ENCODE results near the gene STK39.

STK39 gene

DNA sequence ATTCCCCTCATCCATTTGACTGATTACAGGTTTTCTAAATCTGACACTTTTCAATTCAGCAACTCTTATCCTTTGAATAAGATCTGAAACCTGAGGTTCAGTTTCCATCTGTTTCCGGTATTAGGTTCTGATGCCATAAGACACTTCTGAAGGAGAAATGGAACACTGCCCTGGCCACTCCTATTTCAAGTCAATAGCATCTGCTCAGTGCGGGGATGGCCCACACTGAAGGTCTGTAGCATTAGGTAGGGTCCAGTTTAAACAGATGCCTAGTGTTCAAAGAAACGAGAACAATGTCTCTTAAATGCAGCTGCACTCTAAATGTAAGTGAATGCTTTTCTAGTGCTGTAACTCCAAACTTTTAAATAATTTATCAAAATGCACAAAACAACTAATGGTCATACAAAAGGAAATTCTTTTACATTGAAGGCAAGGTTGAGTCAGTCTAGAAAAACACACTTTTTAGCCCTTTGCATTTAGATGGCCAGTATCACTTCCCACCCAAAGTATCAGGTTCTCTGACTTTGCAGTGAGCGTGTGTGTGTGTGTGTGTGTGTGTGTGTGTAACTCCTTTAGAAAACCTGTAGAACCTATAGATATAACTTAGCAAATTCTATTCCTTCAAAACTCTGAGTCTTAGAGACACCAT lies 78.2 kb downstream of the STK39 start:
- Histone ChIP-seq H3K9ac (ENCODE audit: low read length) (no peak overlapping the region), H3K27me3 (ENCODE audit: control insufficient read depth, insufficient read depth, low read length) (no peaks in the 10 kb centered on the region), H3K4me3 (ENCODE audit: low read length) (no peak overlapping the region), H3K4me1 (ENCODE audit: control insufficient read depth, insufficient read depth, low read length) (no peaks in the 10 kb centered on the region), H3K27ac (ENCODE audit: low read depth, low read length) (no peak overlapping the region), H3K36me3 (ENCODE audit: control insufficient read depth, insufficient read depth, low read length) (no peaks in the 10 kb centered on the region)

DNA sequence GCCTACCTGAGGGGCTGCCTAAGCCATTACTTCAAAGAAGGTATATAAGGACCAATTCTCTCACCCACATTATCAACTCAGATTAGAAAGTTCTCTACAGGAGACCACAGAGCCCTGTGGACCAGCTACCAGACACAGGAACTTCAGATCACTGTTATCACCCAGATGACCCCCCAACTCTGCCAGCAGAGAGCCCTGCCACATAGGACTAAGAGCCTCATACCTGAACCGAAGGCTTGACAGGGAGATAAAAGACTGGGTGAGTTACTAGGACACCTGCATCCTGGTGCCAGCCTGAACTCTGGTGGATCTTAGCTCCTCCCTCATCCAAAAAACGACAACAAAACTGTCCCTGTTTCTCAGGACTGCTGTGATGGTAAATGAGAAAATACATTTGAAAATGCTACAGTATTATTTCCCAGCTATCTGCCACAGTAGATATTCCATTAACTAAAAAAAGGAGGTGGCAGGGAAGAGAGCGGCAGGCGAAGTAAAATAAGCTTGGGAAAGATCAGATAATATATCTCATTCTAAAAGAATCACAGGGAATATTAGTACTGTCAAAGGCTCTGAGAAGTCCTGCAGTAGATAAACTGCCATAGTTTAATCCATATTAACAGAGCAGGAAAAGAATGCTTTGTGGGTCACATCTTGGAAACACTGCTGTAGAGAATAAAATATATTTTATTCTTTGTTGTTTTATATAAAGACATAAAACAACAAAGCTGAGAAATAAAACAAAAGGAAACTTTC lies 79.7 kb downstream of the STK39 start:
- no peak overlapping the region for H3K9ac ChIP-seq (ENCODE audit: low read length)
- no peaks in the 10 kb centered on the region for H3K4me1 ChIP-seq (ENCODE audit: control insufficient read depth, insufficient read depth, low read length)
- no peak overlapping the region for H3K27ac ChIP-seq (ENCODE audit: low read depth, low read length)
- no peak overlapping the region for H3K4me3 ChIP-seq (ENCODE audit: low read length)
- H3K36me3 ChIP-seq (ENCODE audit: control insufficient read depth, insufficient read depth, low read length), result no peaks in the 10 kb centered on the region
- no peaks in the 10 kb centered on the region for H3K27me3 ChIP-seq (ENCODE audit: control insufficient read depth, insufficient read depth, low read length)

DNA sequence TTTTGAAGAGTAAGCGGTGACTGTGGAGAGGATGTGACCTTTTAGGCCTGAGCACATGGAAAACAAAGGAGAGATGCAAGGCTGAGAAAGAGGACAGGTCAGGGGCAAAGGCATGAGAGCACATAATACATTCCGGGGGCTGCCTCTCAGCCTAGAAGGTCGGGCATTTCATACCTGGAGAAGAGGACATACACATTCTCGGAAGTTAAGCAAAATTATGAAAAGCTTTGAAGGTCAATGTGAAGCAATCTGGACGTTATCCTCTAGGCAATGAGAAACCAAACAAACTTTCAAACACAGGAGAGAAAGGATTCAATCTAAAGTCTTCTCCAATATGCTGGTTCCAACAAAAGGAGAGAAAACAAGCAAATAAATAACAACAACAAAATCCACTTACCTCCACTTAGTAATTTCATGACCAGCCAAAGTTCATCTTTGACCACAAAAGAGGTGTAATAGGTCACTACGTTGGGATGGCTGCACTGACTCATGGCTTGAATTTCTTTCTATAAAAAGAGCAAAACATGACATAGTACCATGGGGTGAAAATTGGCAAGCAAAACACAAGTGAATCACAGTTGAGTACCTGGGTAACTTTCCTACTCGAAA lies 80.4 kb downstream of the STK39 start:
- Histone ChIP-seq H3K27ac (ENCODE audit: low read depth, low read length) (no peak overlapping the region), H3K4me3 (ENCODE audit: low read length) (no peak overlapping the region)

DNA sequence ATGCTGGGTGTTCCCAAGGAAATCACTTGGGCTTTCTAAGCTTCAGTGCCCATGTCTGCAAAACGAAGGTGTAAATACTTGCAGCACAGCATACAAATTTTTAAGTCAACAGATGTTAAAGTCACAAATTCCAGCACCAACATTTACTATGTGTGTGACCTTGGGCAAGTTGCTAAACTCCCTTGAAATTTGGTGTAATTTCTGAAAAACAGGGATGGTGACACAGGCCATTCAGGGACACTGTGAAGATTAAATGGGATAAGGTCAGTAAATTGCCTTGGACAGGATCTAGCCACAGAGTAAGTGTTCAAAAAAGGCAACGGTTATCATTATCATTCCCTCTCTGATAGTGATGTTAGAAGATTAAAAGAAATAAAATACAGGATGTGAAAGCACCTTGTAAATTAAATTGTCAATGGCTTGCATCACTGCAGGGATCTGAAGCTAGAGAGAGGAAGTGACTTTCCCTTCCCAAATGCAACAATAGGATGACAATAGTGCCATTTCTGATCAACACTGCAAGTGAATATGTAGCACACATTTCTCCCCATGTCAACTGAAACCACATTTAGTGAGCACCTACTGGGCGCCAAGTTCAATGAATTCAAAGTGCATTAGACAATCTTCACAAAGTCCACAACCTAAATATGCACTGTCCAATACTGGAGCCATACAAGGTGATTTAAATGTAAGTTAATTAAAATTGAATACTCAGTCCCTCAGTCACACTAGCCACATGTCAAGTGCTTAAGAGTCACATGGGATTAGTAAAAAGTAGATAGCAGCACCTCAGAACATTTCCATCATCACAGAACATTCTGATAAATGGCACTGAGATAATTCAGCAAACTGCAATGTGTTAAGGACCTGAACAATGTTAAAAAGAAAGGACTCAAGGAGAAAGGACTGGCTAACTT lies 81.2 kb downstream of the STK39 start:
- H3K36me3 ChIP-seq (ENCODE audit: control insufficient read depth, insufficient read depth, low read length), result no peaks in the 10 kb centered on the region
- no peak overlapping the region for H3K27ac ChIP-seq (ENCODE audit: low read depth, low read length)
- no peak overlapping the region for H3K9ac ChIP-seq (ENCODE audit: low read length)
- H3K4me3 ChIP-seq (ENCODE audit: low read length), result no peak overlapping the region
- no peaks in the 10 kb centered on the region for H3K27me3 ChIP-seq (ENCODE audit: control insufficient read depth, insufficient read depth, low read length)
- H3K4me1 ChIP-seq (ENCODE audit: control insufficient read depth, insufficient read depth, low read length), result no peaks in the 10 kb centered on the region

More for the DNA sequence above, 80.4 kb downstream of the STK39 start:
- no peaks in the 10 kb centered on the region for H3K4me1 ChIP-seq (ENCODE audit: control insufficient read depth, insufficient read depth, low read length)
- no peaks in the 10 kb centered on the region for H3K27me3 ChIP-seq (ENCODE audit: control insufficient read depth, insufficient read depth, low read length)
- no peak overlapping the region for H3K9ac ChIP-seq (ENCODE audit: low read length)
- no peaks in the 10 kb centered on the region for H3K36me3 ChIP-seq (ENCODE audit: control insufficient read depth, insufficient read depth, low read length)

DNA sequence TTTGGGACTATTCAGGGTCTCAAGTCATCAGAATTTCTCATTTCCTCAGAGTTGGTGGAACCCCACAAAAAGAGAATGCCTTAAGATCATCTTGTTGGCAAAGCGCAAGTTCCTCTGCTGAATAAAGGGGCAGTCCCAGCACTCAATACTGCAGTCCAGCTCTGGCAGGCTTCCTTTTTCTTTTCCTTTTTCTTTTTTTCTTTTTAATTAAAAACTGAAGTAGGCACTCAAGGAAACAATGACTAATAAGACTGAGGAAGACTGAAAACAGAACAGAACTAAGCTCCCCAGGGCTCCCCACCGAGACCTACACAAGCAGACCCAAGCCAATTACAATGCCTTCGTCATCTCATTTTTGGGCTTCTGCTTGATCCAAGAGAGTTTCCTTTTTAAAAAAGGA lies 82.0 kb downstream of the STK39 start:
- H3K9ac ChIP-seq (ENCODE audit: low read length), result no peak overlapping the region
- no peak overlapping the region for H3K27ac ChIP-seq (ENCODE audit: low read depth, low read length)
- H3K4me1 ChIP-seq (ENCODE audit: control insufficient read depth, insufficient read depth, low read length), result no peaks in the 10 kb centered on the region
- H3K27me3 ChIP-seq (ENCODE audit: control insufficient read depth, insufficient read depth, low read length), result no peaks in the 10 kb centered on the region
- no peak overlapping the region for H3K4me3 ChIP-seq (ENCODE audit: low read length)
- no peaks in the 10 kb centered on the region for H3K36me3 ChIP-seq (ENCODE audit: control insufficient read depth, insufficient read depth, low read length)

DNA sequence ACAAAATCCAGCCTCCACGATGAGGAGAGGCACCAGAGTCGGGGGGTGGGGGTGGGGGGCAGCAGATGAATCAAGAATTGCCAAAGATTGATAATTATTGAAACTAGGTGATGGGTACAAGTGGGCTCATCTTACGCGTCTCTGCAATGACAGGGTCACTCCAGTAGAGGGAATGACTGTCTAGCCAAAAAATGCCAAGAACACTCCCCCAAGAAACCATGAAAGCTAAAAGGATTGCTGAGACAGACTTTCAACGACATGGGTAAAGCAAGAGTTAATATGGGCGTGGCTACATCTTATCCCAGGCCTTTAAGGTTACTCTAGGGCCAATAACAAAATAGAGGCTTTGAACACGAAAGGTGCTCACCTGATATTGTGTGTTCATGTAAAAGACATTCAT lies 86.5 kb downstream of the STK39 start:
- Histone ChIP-seq H3K4me3 (ENCODE audit: low read length) (no peak overlapping the region), H3K27ac (ENCODE audit: low read depth, low read length) (no peak overlapping the region), H3K4me1 (ENCODE audit: control insufficient read depth, insufficient read depth, low read length) (no peaks in the 10 kb centered on the region), H3K36me3 (ENCODE audit: control insufficient read depth, insufficient read depth, low read length) (no peaks in the 10 kb centered on the region), H3K27me3 (ENCODE audit: control insufficient read depth, insufficient read depth, low read length) (no peaks in the 10 kb centered on the region), H3K9ac (ENCODE audit: low read length) (no peak overlapping the region)

DNA sequence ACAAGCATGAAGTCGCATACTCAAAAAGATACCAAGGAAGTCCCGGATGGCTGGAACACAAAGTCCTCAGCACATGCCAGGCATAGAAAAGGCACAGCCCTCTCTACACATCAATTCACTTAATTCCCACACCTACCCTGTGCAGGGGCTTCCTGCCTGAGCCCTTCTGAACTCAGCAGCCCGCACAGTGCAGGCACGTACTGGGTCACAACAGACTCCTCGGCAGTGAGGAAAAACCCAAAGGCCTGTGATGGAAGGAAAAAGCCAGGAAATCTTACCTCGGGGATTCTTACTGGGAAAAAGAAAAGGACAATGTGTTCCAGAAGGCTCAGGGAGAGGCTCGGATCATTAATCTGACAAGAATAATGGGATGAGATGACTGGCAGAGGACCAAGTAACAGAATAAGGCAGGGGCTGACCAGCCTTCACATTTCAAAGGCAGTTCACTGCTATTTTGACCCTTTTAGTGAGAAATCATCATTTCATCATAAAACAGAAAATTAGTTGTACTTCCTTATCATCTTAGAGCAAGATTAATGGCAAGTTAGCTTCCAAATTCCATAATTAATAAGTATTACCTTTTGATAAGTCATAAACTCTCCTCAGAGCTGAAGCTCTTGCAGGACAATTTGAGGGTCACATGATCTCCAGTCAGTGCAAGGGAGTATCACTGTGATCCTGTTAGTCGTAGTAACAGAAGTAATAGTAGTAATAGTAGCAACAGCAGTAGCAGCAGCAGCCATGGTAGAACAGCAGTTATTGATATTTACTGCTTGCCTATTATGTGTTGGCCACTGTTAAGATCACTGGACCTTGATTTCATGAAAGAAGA lies 87.4 kb downstream of the STK39 start:
- Histone ChIP-seq H3K4me1 (ENCODE audit: control insufficient read depth, insufficient read depth, low read length) (no peaks in the 10 kb centered on the region), H3K27ac (ENCODE audit: low read depth, low read length) (no peak overlapping the region), H3K27me3 (ENCODE audit: control insufficient read depth, insufficient read depth, low read length) (no peaks in the 10 kb centered on the region), H3K36me3 (ENCODE audit: control insufficient read depth, insufficient read depth, low read length) (no peaks in the 10 kb centered on the region), H3K9ac (ENCODE audit: low read length) (no peak overlapping the region), H3K4me3 (ENCODE audit: low read length) (no peak overlapping the region)

DNA sequence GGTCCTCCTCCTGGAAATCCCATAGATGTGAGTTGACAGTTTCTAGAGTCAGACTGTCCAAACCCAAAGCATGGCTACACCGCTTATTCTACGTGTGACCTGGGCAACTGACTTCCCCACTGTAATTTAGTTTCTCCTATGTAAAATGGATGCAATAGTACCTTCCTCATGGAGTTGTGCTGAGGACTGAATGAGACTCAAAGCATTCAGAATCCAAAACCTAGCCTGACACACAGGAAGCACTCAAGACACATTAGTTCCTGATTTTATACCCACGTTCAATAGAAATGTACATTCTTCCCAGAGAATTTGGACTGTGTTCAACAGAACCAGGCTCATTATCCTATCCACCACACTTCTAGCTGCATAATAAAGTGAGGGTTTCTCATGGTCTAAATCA lies 88.8 kb downstream of the STK39 start:
- no peak overlapping the region for H3K27ac ChIP-seq (ENCODE audit: low read depth, low read length)
- H3K27me3 ChIP-seq (ENCODE audit: control insufficient read depth, insufficient read depth, low read length), result no peaks in the 10 kb centered on the region
- no peak overlapping the region for H3K9ac ChIP-seq (ENCODE audit: low read length)
- no peaks in the 10 kb centered on the region for H3K4me1 ChIP-seq (ENCODE audit: control insufficient read depth, insufficient read depth, low read length)
- no peak overlapping the region for H3K4me3 ChIP-seq (ENCODE audit: low read length)
- no peaks in the 10 kb centered on the region for H3K36me3 ChIP-seq (ENCODE audit: control insufficient read depth, insufficient read depth, low read length)

DNA sequence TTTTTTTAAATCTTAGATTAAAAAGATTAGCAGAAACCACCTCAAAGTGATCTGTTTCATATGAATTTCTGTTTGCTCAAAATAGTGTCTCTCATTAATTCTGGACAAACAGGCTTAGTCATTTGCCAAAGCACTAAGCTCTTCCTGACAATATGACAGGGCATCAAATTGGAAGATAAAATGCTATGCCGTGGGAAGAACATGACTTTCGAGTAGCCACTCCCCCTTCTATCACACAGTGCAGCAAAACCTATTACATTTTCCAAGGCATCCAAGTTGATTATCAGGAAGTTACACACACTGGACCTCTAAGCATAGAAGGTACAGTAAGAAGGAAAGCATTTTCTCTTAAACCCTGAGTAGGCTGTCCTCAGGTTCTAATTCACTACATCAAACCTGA lies 89.5 kb downstream of the STK39 start:
- H3K9ac ChIP-seq (ENCODE audit: low read length), result no peak overlapping the region
- H3K36me3 ChIP-seq (ENCODE audit: control insufficient read depth, insufficient read depth, low read length), result no peaks in the 10 kb centered on the region
- no peaks in the 10 kb centered on the region for H3K27me3 ChIP-seq (ENCODE audit: control insufficient read depth, insufficient read depth, low read length)
- H3K4me3 ChIP-seq (ENCODE audit: low read length), result no peak overlapping the region
- no peaks in the 10 kb centered on the region for H3K4me1 ChIP-seq (ENCODE audit: control insufficient read depth, insufficient read depth, low read length)
- no peak overlapping the region for H3K27ac ChIP-seq (ENCODE audit: low read depth, low read length)

DNA sequence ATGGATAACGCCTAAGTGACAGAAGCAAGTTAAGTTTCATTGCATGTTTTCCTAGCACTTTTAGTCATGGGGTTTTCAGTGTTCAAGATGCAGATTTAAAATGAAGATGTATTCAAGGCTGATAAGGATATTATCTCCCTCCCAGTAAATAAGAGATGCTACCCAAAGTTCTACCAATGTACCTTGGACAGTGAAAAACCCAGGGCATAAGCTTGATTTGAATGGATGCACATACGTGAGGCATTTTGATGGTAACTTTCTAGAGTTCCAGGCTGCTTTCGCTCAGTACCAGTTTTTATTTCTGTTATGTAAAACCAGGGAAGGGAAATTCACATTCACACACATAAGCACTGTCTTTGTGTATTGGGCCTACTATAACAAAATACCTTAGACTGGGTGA lies 90.3 kb downstream of the STK39 start:
- no peaks in the 10 kb centered on the region for H3K36me3 ChIP-seq (ENCODE audit: control insufficient read depth, insufficient read depth, low read length)
- H3K4me1 ChIP-seq (ENCODE audit: control insufficient read depth, insufficient read depth, low read length), result no peaks in the 10 kb centered on the region
- H3K9ac ChIP-seq (ENCODE audit: low read length), result no peak overlapping the region
- no peaks in the 10 kb centered on the region for H3K27me3 ChIP-seq (ENCODE audit: control insufficient read depth, insufficient read depth, low read length)
- no peak overlapping the region for H3K27ac ChIP-seq (ENCODE audit: low read depth, low read length)
- no peak overlapping the region for H3K4me3 ChIP-seq (ENCODE audit: low read length)

DNA sequence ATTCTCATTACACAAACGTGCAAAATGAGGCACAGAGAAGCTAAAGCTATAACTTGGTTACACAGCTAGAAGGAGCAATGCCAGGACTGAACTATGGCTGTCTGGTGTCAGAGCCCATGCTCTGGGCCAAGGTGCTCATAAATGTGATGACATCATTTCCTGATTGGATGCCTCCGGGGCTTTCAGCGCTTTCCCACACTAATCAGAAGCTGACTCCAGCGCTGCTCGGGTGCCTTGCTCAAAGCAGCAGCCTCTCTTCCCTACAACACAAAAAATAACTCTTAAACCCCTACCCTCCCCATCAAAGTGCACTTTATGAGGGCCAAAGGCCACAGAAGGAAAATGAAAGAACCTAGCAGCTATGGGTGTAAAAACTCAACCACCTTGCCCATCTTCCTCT lies 90.7 kb downstream of the STK39 start:
- H3K27me3 ChIP-seq (ENCODE audit: control insufficient read depth, insufficient read depth, low read length), result no peaks in the 10 kb centered on the region
- no peaks in the 10 kb centered on the region for H3K4me1 ChIP-seq (ENCODE audit: control insufficient read depth, insufficient read depth, low read length)
- no peak overlapping the region for H3K27ac ChIP-seq (ENCODE audit: low read depth, low read length)
- no peak overlapping the region for H3K4me3 ChIP-seq (ENCODE audit: low read length)
- no peak overlapping the region for H3K9ac ChIP-seq (ENCODE audit: low read length)
- H3K36me3 ChIP-seq (ENCODE audit: control insufficient read depth, insufficient read depth, low read length), result no peaks in the 10 kb centered on the region
